ENCODE measurements around the gene PLP1. TPM values are rescaled to one million over a fixed set of nuclear protein-coding genes. Genes with fewer than 3 reads are reported as not detected.

PLP1 gene
- total RNA-seq = not detected in 2 replicates

GRCh38 chrX:103776546-103776945 is at the start of gene PLP1:
Gene PLP1 (plus strand): TSS chrX:103776840. CDS start chrX:103776996, 156 bp downstream.

GRCh38 chrX:103831803-103832544 is 55.3 kb downstream of the PLP1 start, which contains the start of gene RAB9B:
Gene RAB9B (minus strand): TSS chrX:103832257. CDS start chrX:103825784, 6,473 bp downstream.

Other genes with a start within 250 kb of the PLP1 start
- gene TCEAL4, start 191.3 kb upstream of the PLP1 start, total RNA-seq = 42.2 and 57.8 TPM in 2 replicates
- gene TCEAL3, start 168.9 kb upstream of the PLP1 start, total RNA-seq = 11.0 and 17.5 TPM in 2 replicates
- gene TCEAL1, start 147.9 kb upstream of the PLP1 start, total RNA-seq = 16.6 and 24.2 TPM in 2 replicates
- gene MORF4L2, start 90.1 kb upstream of the PLP1 start, total RNA-seq = 883 and 909 TPM in 2 replicates
- not detected in 2 replicates for gene TMEM31, start 65.9 kb upstream of the PLP1 start, total RNA-seq
- gene RAB9B, start 55.4 kb downstream of the PLP1 start, total RNA-seq = 0.15 and 0.32 TPM in 2 replicates
- gene TMSB15B, start 185.8 kb downstream of the PLP1 start, total RNA-seq = 8.4 and 10.7 TPM in 2 replicates
- not detected in 2 replicates for gene H2BW1, start 236.9 kb downstream of the PLP1 start, total RNA-seq

Data from epithelial cell of umbilical artery (primary cell).